ENCODE measurements around the gene NCKAP1. TPM values are rescaled to one million over a fixed set of nuclear protein-coding genes. Genes with fewer than 3 reads are reported as not detected.

The NCKAP1 gene
- total RNA-seq, 4 donors from 2014 or later = 94.5 to 146 (median 116) TPM

- no peak overlapping the region for H3K27ac ChIP-seq
- WGBS = 84% methylated on average over 1 of the region's 1 CpG
- no peaks in the 10 kb centered on the region for H3K9me3 ChIP-seq
- no peak overlapping the region for H3K4me3 ChIP-seq
- no peaks in the 10 kb centered on the region for H3K27me3 ChIP-seq
- TF ChIP-seq EP300 (IDR thresholded peaks at IDR 0.05) = no peak
- no peak for DNase-seq (ENCODE audit: low spot score in 2 of 2)
- peaks cover 49% of the 10 kb centered on the region for H3K4me1 ChIP-seq
- no peaks in the 10 kb centered on the region for H3K36me3 ChIP-seq
Observed at GRCh38 chr2:183027443-183027842, 10.8 kb downstream of the NCKAP1 start.

GRCh38 chr2:183026424-183026823, 11.8 kb downstream of the NCKAP1 start:
- Histone ChIP-seq H3K9me3 (no peaks in the 10 kb centered on the region), H3K36me3 (peaks cover 3% of the 10 kb centered on the region), H3K27me3 (no peaks in the 10 kb centered on the region), H3K4me1 (peaks cover 43% of the 10 kb centered on the region), H3K27ac (no peak overlapping the region), H3K4me3 (no peak overlapping the region)
- no peak for TF ChIP-seq POLR2A (IDR thresholded peaks at IDR 0.05)
- no peak for TF ChIP-seq POLR2AphosphoS5 (IDR thresholded peaks at IDR 0.05)
- no peak for TF ChIP-seq EP300 (IDR thresholded peaks at IDR 0.05)
- no peak for TF ChIP-seq CTCF (IDR thresholded peaks at IDR 0.05)
- no peak for DNase-seq (ENCODE audit: low spot score in 2 of 2)
- 74% methylated on average over 2 of the region's 2 CpGs for WGBS

DNA sequence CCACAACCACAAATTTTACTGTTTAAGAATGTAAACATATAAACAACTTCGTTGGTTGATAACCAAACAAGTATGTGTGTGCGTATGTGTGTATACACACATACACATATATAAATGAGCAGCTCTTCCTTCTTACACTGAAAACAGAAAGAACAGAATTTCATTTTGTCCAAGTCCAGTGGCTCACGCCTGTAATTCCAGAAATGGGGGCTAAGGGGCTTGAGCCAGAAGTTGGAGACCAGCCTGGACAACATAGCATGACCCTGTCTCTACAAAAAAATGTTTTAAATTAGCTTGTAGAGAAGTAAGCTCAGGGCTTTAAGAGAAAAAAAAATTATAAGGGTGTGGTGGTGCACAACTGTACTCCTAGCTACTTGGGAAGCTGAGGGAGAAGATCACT, 12.3 kb downstream of the NCKAP1 start:
- WGBS = 89% methylated on average over 3 of the region's 3 CpGs
- no peak overlapping the region for H3K4me3 ChIP-seq
- no peaks in the 10 kb centered on the region for H3K9me3 ChIP-seq
- H3K27me3 ChIP-seq = no peaks in the 10 kb centered on the region
- H3K4me1 ChIP-seq = peaks cover 39% of the 10 kb centered on the region
- H3K36me3 ChIP-seq = peaks cover 6% of the 10 kb centered on the region
- TF ChIP-seq POLR2AphosphoS5 (IDR thresholded peaks at IDR 0.05) = no peak
- DNase-seq (ENCODE audit: low spot score in 2 of 2) = no peak
- H3K27ac ChIP-seq = no peak overlapping the region

GRCh38 chr2:183024339-183025095, 13.7 kb downstream of the NCKAP1 start:
- H3K4me1 ChIP-seq = peaks cover 29% of the 10 kb centered on the region
- no peaks in the 10 kb centered on the region for H3K9me3 ChIP-seq
- H3K27me3 ChIP-seq = no peaks in the 10 kb centered on the region
- TF ChIP-seq POLR2AphosphoS5 (IDR thresholded peaks at IDR 0.05) = no peak
- TF ChIP-seq EP300 (IDR thresholded peaks at IDR 0.05) = no peak
- no peak for TF ChIP-seq CTCF (IDR thresholded peaks at IDR 0.05)
- TF ChIP-seq POLR2A (IDR thresholded peaks at IDR 0.05) = no peak
- peaks cover 6% of the 10 kb centered on the region for H3K36me3 ChIP-seq
- no peak overlapping the region for H3K27ac ChIP-seq
- H3K4me3 ChIP-seq = no peak overlapping the region
- 59% methylated on average over 8 of the region's 8 CpGs for WGBS
- DNase-seq (ENCODE audit: low spot score in 2 of 2) = no peak

- H3K4me1 ChIP-seq = peaks cover 26% of the 10 kb centered on the region
- H3K27me3 ChIP-seq = no peaks in the 10 kb centered on the region
- 95% methylated on average over 3 of the region's 3 CpGs for WGBS
Observed at GRCh38 chr2:183022711-183023110, 15.5 kb downstream of the NCKAP1 start.

More at GRCh38 chr2:183022711-183023110, 15.5 kb downstream of the NCKAP1 start:
- no peak for DNase-seq (ENCODE audit: low spot score in 2 of 2)
- TF ChIP-seq CTCF (IDR thresholded peaks at IDR 0.05) (no peak), POLR2AphosphoS5 (IDR thresholded peaks at IDR 0.05) (no peak), EP300 (IDR thresholded peaks at IDR 0.05) (no peak), POLR2A (IDR thresholded peaks at IDR 0.05) (no peak)
- peaks cover 6% of the 10 kb centered on the region for H3K36me3 ChIP-seq
- no peak overlapping the region for H3K27ac ChIP-seq
- H3K9me3 ChIP-seq = no peaks in the 10 kb centered on the region
- H3K4me3 ChIP-seq = no peak overlapping the region

Data from suprapubic skin (tissue), 4 donors.